Activated T-cell treated with anti-CD3 and anti-CD28 coated beads for 24 hours (primary cell): ENCODE results near the gene TOMM40.

ENCODE experiments used
- DNase-seq: peaks from one replicate; pipeline ENCODE4 v3.0.0-alpha.2; 2020; ENCODE audit warnings: low read depth

The TOMM40 gene

DNA sequence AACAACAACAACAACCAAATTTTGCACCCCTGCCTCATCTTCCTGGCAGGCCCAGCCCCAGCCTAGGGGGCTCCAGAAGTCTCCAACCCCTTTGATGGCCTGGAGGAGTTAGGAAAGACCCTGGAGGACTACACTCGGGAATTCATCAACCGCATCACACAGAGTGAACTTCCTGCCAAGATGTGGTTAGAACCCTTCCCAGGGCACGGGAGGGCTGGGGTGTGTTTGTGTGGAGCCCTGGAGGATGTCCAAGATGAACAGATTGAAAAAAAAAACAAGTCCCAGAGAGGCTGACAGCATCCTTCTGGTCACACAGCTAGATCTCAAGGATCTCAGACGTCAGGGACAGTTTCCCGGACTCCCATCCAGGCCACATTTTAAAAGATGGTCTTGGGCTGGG is 36.7 kb downstream of the TOMM40 start:
- DNase-seq: no peak

DNA sequence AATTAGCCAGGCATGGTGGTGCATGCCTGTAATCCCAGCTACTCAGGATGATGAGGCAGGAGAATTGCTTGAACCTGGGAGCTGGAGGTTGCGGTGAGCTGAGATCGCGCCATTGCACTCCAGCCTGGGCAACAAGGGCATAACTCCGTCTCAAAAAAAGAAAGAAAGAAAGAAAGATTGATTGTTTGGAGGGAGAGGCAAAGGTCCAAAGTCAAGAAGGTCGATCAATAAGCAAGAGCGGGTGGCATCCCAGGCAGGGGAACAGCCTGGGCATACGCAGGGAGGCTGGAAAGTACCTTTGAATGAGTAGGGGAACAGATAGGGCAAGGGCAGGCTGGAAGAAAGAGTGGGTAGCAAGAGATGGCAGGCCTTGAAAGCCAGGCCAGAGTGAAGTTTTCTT is 39.0 kb downstream of the TOMM40 start:
- DNase-seq: no peak

DNA sequence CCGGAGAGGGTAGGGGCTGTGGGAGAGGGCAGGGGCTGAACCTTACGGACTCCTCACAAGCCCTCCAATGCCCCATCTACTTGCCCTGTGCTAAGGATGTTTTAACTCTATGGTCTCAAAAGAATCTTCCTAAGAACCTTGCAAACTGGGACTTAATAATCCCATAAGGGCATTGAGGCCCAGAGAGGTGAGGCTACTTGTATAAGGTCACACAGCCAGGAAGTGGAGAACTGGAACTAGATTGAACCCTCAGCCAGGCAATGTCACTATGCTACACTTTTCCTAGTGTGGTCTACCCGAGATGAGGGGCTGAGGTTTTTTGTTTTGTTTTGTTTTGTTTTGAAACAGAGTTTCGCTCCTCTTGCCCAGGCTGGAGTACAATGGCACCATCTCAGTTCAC is 40.5 kb downstream of the TOMM40 start:
- no peak for DNase-seq

DNA sequence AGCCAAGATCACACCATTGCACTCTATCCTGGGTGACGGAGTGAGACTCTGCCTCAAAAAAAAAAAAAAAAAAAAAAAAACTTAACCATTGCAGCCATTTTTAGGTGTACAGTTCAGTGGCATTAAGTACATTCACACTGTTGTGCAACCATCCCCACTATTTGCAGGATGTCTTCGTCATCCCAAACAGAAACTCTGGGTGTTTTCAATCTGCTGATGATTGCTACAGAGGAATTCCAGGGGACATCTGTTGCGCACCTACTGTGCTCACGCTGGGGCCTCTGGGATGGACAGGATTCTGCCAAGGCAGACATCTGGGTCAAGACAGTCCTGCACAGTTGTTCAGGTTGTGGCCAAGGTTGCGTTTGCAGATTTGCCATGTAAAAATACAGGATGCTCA is 48.6 kb downstream of the TOMM40 start:
- no peak for DNase-seq

DNA sequence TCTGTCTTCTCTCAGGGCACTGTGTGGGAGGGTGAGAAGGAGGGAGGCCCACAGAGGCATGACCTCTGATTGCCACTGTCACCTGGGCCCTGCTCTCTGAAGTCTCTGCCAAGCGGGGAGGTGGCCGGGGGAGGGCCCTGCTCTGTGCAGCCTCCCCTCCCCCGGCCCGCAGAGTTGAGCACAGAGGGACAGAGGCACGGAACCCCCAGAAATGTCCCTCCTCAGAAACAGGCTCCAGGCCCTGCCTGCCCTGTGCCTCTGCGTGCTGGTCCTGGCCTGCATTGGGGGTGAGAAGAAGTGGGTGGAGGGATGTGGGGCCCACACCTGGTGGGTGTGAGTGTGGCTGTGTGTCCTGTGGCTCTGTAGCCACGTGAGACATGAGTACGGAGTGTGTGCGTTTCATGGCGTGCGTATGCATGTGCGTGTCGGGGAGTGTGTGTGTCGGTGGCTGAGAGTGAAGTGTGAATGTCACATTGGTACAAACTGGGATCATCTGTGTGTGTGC is 51.1 kb downstream of the TOMM40 start, which contains the start of gene APOC4:
TSS of gene APOC4 (plus strand) at position 171 of the 505 bp plus-strand sequence. CDS start at position 212, 41 bp downstream.
- no peak for DNase-seq

DNA sequence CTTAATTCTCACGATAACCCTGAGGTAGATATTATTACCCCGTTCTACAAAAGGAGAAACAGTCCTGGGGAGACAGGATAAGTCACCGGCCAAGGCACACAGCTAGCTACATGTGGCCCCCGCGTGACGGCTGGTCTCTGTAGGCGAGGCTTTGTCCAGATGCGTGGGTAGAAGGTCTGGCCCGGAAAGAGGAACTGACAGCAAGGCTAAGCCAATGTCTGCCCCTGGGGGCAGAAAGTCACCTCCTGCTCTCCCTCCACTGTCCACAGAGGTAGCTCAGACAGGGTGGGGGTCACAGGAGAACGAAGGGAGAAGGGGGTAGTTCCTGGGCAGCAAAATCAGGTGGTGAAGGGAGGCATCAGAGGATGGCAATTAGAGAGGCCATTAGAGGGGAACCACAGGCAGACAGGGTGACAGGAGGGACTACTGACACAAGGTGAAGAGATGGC is 52.8 kb downstream of the TOMM40 start:
- DNase-seq: no peak

DNA sequence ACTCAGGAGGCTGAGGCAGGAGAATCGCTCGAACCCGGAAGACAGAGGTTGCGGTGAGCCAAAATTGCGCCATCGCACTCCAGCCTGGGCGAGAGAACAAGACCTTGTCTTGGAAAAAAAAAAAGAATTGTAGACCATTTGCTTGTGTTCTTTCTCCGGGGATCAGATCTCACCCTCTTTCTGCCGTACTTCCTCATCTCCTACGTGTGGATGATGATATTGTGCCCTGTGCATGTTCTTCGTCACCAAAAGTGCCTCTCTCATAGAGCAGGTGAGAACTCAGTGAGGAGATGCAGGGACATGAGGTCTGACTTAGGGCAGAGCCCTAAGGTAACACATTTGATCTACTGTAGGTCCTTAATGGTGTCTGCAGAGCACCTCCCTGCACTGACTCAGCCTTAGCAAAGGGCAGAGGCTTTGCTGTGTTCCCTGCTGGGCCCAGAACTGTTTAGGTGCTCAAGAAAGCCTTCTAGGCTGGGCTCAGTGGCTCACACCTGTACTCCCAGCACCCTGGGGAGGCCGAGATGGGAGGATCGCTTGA is 56.1 kb downstream of the TOMM40 start:
- no peak for DNase-seq

DNA sequence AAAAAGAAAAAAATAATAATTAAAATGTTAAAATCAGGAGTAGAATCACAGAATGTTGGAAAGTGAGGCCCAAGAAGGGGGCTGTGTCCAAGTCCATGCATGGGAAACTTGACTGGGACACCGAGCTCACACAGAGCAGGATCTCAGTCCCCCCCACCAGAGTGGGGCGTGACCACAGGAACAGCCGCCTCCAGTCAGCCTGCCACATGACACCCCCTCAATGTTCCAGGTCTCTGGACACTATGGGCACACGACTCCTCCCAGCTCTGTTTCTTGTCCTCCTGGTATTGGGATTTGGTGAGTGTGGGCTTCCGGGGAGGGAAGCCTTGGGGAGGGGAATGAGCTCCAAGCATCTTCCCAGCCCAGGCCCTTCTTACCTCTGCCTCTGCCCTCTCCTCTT is 57.2 kb downstream of the TOMM40 start:
- no peak for DNase-seq

DNA sequence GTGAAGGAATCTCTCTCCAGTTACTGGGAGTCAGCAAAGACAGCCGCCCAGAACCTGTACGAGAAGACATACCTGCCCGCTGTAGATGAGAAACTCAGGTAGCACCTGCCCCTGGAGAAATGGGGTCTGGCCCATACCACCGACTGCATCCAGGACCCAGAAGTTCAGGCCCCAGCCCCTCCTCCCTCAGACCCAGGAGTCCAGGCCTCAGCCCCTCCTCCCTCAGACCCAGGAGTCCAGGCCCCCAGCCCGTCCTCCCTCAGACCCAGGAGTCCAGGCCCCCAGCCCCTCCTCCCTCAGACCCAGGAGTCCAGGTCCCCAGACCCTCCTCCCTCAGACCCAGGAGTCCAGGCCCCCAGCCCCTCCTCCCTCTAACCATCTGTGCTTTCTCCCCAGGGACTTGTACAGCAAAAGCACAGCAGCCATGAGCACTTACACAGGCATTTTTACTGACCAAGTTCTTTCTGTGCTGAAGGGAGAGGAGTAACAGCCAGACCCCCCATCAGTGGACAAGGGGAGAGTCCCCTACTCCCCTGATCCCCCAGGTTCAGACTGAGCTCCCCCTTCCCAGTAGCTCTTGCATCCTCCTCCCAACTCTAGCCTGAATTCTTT is 57.8 kb downstream of the TOMM40 start:
- DNase-seq: no peak

DNA sequence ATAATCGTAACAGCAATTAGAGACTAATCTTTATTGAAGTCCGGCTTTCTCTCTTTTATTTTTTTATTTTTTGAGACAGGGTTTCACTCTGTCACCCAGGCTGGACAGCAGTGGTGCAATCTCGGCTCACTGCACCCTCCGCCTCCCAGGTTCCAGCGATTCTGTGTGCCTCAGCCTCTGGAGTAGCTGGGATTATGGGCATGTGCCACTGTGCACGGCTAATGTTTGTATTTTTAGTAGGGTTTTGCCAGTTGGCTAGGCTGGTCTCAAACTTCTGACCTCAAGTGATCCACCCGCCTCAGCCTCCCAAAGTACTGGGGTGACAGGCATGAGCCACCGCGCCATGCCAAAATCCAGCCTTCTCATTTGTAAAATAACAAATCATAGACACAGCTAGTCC is 58.5 kb downstream of the TOMM40 start:
- DNase-seq: no peak

DNA sequence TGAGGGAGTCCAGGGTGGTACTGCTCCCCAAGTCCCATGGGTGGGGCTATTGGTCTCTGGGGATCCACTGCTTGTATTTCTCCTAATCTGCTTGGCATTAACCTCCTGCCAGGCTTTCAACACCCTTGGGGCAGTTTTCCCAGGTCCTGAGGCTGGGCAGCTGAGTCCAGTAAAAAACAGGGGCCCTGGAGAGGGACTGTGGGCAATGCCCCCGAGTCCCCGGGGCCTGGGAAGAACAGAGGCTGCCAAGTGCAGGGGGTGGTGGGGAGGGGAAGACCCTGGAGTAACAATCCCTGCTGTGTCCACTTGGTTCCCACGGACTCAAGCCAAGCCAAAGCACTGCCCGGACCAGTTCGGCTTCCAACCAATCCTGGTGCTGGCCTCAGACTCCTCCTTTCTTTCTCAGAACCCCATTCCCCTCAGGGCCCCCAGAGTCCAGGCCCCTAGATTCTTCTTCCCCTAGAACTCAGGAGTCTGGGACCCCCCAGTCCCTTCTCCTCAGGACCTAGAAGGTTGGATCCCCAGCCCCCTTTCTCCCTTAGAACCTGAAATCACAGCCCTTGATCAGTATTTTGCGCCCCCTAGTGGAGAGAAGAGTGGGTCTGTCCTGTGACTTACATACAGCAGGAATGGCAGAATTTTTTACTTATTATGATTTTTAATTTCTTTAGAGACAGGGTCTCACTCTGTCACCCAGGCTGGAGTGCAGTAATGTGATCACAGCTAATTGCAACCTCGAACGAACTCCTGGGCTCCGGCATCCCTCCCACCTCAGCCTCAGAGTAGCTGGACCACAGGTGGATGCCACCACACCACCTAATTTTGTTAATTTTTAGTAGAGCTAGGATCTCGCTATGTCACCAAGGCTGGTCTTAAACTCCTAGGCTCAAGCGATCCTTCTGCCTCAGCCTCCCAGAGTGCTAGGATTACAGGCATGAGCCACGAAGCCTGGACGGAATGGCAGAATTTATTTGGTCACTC is 60.4 kb downstream of the TOMM40 start:
- DNase-seq: peak; percentile 49
